Stimulated activated CD4-positive, alpha-beta T cell treated with anti-CD3 and anti-CD28 coated beads, Interleukin-2, amount 100 ng/mL, for 24 hours (primary cell): Measurements from ENCODE around the gene NYNRIN.
"Not testable (repeated sequence)": the region's sequence is repeated elsewhere in the genome, so short reads cannot be mapped to it uniquely, and the experiment has no call there.

Source experiments
- DNase-seq, 2 donors: peaks; one replicate each; pipeline ENCODE4 v3.0.0-alpha.2; 2020

NYNRIN gene

DNA sequence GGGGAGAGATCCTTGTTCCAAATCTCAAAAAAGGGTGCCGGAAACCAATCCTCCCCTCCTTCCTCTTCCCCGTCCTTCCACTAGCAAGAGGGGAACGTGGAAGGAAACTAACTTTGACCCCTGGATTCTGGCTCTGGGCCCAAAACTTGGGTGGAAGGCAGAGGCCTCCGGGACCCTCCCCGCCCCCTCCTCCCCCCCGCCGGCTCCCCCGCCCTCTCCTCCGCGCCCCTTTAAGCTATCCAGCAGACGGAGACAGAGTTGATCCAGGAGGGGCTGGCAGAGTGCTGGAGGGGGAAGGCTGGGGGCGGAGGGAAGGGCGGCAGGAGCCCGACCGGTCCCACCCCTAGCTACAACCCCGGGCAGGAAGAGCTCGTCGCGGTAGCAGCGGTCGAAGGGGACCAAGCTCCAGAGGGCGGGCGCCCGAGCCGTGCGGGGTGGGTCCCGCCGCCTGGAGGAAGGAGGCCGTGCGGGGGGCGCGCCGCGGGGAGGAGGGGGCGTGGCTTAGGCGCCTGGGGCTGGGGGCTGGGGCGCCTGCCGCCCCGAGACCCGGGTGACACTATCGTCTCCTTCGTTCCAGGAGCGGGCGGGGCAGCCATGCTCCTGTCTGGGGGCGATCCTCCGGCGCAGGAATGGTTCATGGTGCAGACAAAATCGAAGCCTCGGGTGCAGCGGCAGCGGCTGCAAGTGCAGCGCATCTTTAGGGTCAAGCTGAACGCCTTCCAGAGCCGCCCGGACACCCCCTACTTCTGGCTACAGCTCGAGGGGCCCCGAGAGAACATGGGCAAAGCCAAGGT lies at the start of gene NYNRIN:
Gene NYNRIN (plus strand): TSS at position 351 of the 794 bp plus-strand sequence. CDS start 244 bp downstream, at position 595.
- peak; percentile 29 to 34 for DNase-seq

DNA sequence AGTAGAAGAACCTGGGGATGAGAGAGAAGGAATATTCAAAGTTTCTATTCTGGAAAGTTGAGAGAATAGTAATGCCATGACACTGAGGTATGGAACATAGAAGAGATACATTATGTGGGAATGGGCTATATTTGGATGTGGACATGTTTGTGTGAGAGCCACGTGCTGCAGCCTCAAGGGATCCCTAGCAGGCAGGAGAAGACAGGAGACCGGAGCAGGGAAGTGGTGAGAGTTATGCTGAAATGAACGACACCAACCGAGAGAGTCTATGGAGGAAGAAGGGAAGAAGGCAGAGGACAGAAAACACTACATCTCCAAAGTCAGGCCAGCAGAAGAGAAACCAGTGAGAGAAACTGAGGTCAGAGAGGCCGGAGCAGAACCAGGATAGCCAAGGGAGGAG lies 49.1 kb upstream of the NYNRIN start:
- DNase-seq, result no peak

DNA sequence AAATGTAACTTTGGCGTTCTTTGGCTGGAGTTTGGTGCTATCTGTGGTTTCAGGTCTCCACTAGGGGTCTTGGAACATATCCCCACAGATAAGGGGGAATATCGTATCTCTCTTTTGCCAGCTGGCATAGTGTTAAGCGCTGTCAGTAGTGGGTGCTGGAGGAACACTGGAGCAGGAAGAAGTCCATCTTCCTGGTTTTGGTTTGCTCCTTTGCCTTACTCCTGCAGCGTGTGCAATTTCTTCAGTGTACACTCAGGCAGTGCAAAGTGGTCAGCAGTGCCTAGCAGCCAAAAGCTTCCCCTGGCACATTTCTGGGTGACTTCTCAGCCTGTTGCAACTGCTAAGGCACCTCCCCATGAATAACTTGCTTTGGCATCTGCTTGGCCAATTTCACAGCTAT lies 47.3 kb upstream of the NYNRIN start:
- no peak for DNase-seq

DNA sequence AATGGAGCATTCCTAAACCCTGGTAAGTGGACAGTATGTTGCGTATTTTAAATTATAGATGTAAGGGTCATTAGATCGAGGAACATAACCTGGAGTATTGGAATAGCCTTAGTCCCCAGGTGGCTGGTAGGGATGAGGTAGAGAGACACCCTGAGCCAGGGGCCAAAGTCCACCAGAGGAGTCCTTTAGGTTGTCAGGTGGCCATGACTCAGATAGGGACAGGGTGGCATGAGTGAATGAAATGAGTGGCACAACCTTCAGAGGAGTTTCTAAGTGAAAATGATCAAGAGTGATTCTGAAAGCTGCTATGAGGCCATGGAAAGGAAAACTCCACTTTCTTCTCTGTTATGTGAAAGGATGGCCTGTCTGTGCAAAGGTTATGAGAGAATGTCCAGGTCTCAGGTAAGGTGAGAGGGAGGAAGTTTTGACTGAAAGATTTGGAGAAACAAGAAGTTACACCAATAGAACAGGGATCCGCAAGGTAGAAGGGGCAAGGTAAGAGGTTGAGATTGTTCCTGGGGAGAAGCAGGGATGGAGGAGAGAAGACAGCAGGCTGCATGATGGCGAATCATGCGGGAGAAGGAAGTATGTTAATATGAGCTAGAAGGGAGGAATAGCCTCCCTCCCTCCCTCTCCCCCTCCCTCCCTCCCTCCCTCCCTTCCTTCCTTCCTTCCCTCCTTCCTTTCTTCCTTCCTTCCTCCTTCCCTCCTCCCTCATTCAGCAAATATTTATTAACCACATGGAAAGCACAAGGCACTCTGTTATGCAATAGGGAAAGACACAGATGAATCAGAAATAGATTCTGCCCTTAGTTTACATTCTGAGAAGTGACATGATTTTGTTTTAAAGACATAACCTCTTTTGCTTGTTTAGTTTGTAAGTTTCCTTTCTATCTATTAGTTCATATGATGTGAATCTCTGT lies 45.0 kb upstream of the NYNRIN start:
- no peak for DNase-seq

DNA sequence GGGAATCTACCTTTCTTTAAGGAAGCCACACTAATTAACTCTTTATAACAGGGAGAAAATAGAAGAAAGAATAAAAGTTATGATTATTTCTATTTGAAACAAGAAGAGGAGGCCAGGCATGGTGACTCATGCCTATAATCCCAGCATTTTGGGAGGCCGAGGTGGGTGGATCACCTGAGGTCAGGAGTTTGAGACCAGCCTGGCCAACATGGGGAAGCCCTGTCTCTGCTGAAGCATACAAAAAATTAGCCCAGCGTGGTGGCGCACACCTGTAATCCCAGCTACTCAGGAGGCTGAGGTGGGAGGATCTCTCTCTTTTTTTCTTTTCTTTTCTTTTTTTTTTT lies 44.3 kb upstream of the NYNRIN start:
- DNase-seq, result not testable (repeated sequence)

DNA sequence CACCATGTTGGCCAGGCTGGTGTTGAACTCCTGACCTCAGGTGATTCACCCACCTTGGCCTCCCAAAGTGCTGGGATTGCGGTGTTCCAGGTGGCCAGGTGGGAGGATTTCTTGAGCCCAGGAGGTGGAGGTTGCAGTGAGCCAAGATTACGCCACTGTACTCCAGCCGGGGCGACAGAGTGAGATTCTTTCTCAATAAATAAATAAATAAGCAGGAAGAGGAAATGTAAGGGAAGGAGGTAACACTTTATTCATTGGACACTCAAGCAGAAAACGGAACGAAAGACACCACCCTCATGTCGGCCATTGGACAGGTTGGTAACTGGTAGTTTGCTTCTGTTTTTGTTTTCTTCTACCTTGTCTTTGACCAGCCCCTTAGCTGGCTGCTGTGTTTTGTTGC lies 43.8 kb upstream of the NYNRIN start:
- DNase-seq, result no peak

DNA sequence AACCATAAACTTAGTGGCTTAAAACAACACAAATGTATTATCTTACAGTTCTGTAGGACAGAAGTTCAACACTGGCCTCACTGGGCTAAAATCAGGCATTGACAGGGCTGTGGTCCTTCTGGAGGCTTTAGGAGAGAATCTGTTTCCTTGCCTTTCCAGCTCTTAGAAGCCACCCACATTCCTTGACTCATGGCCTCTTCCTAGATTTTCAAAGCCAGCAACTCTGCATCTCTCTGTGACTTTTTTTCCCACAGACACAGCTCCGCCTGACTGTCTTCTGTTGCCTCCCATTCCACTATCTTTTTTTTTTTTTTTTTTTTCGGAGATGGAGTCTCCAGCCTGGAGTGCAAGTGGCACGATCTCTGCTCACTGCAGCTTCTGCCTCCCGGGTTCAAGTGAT lies 42.6 kb upstream of the NYNRIN start:
- no peak for DNase-seq

DNA sequence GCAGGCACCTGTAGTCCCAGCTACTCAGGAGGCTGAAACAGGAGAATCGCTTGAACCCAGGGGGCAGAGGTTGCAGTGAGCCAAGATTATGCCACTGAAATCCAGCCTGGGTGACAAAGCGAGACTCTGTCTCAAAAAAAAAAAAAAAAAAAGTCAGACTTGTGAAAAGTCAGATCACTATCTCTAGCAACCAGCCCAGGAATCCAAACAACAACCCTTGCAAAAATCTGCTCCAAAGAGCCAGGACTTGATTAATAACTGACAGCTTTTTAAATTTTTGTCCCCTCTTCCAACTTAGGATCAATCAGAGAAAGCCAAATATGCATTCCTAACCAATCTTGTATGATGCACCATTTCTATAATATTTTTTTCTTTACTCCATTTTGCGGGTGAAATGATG lies 38.5 kb upstream of the NYNRIN start:
- DNase-seq, result no peak

DNA sequence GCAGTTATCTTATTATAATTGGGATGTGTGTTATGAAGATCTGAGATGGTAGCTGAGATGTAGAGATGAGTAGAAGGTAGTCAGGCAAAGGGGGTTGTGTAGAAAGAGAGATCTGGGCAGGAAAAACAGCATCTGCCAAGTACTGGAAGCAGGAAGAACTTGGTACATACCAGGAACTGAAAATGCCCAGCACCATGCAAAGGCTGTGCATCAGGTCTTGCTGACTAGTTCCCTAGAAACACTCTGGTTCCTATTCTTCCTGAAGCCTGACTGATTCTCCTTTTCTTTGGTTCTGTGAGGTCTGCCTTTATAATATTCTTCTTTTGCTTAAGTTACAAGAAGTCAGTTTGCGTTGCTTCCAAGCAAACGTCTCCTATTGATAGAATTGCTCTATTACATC lies 37.5 kb upstream of the NYNRIN start:
- no peak for DNase-seq

DNA sequence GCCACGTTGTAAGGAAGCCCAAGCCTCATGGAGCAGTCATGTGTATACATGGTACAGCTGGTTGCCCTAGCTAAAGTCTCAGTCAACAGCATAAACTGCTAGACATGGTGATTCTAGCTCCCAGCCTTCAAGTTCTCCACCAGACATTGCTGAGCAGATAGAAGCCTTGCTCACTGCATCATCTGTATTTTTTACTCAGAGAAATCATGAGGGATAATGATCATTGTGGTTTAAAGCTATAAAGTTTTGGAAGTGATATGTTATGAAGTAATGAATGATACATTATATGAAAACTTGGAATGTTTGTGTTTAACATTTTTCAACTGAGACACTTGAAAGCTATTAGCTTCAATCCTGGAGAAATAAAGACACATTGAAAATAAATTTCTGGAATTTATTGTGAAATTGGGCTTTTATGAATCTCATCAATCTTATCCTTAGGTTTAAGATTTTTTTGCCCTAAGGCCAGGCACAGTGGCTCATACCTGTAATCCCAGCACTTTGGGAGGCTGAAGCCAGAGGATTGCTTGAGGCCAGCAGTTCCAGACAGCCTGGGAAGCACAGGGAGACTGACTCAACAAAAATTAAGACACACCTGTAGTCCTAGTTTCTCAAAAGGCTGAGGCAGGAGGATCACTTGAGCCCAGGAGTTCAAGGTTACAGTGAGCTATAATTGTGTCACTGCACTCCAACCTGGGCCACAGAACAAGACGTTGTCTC lies 36.4 kb upstream of the NYNRIN start:
- no peak for DNase-seq

DNA sequence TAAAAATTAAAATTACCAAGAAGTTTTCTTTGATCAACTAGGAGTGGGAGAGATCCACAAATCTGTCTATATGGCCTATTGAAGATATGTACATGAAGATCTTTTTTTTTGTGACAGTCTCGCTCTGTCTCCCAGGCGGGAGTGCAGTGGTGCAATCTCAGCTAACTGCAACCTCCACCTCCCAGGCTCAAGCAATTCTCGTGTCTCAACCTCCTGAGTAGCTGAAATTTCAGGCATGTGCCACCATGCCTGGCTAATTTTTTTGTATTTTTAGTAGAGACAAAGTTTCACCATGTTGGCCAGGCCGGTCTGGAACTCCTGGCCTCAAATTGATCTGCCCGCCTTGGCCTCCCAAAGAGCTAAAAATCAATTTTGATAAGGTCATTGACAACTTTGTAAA lies 35.4 kb upstream of the NYNRIN start:
- DNase-seq, result no peak

DNA sequence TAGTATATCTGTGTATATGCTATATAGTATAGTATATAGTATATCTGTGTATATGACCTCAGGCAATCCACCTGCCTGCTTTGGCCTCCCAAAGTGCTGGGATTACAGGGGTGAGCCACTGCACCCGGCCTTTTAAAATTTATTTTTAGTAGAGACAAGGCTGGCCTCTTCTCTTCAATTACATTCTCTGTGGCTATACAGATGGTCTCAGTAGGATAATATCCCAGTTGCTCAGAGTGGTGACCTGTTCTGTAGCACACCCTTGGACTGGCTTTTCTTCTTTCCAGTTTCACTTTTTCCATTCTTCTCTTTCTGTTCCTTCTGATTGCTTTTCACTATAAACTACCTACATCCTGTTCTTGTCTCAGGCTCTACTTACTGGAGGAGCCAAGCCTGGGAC lies 34.0 kb upstream of the NYNRIN start:
- no peak for DNase-seq

DNA sequence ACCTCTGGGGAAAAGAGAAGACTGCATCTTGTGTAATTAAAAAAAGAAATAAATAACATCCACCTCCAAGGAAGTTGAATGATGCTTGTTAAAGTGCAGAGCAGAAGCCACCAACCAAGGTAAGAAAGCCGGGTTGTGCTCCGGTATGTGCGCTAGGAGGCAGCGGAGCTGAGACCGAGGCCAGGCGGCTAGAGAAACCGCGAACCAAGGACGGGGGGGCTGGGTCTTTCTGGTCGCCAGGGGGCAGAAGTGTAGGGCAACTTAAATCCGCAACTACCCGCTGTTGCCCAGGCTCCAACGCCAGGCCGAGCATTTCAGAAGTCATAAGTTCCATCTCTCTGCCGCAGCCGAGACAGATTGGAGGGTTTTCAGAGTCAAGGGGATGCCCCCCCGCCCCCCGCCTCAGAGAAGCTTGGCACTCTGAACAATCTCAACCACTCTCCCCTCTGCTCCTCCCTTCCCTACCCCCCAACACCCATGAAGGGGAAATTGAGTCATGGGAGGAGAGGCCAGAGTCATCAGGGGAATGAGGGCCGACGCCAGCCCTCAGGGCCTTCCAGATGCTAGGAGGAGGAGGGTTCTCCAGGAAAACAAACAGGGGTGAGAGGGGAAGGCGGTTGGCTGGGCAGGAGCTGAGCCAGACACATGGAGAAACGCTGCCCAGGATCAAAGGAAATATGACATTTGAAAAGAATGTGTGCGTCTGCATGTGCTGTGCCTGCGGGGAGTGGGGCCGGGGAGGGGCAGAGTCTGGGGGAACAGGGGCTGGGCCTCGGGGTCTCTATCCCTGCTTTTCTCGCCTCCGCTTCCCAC lies 33.0 kb upstream of the NYNRIN start:
- peak; percentile 56 to 76 for DNase-seq

DNA sequence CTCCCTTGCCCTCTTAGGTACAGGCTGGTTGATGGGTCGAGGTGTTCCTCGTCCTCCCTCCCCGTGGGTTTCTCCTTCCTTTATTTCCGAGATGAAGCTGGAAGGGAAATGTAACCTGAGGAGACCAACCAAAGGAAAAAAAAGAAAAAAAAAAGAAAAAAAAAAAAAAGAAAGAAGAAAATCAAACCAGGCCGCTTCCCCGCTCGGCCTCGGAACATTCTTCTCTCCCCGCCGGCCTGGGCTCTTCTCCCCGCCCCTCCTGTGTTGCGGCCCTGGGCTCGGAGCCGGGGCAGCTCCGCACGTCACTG lies 32.4 kb upstream of the NYNRIN start:
- no peak for DNase-seq

DNA sequence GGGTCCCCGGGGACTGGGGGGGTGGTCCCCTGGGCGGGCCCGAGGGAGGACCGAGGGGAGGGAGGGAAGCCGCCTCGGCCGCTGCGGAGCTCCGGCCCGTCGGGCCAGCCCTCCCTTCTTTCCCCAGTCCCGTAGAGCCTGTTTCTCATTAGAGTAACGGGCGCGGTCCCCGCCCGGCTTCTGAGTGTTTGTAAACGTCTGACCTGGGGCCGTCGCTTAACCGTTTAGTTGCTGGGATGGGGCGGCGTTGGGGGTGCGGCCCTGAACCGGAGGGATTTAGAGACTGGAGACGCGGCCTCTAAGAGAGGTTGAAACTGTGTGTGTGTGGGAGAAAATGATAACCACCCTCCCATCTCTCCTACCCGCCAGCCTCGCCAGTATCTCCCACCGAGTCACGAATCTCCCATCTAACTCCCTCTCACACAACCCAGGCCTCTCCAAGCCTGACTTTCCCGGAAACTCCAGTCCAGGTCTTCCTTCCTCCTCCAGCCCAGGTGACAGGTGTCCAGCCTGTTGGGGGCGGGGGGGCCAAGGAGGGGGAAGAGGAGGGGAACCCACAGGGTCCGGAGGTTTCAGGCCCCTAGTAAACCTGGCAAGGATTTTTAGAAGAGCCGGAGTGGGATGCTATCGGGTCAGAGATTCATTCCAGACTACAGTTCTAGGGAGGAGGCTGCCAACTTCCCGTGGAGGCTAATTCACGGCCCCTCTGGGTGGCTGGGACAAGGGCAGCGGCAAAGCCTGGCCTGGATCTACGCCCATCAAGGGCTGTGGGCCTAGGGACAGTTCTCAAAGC lies 31.9 kb upstream of the NYNRIN start:
- peak; percentile 29 to 45 for DNase-seq

DNA sequence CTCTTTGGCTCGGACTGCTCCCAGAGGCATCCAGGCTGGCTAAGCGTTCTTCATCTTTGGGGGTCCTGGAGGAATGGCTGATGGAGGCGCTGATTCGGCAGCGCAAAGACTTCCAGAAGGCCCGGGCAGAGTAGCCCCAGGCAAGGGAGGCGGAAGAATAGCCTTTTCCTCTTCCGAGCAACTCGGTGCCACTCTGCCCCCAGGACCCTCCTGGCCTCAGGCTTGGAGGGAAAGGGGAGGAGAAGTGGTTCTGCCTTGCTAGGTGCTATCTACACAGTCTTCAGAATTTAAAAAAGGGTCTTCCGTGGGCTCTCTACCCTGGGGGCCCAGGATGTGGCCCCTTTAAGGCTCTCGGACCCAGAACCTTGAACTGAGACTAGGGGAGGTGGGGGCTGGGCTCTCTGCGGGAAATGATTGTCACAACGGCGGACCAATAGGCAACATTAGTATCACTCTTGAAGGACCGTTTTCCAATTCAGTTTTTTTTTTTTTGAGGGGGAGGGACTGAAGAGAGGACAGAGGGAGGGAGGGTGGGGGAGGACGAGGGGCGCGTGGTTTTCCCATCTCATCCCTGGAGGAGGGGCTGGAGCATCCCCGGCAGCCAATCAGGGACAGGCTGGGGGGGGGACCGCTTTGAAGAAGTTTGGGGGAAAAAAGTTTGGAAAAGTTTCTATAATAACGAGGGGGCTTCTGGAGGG lies 31.1 kb upstream of the NYNRIN start, which contains the start of gene NFATC4:
Gene NFATC4 (plus strand): TSS at position 671 of the 698 bp plus-strand sequence. CDS start 157 bp downstream, outside the sequence.
- DNase-seq, result peak in 1 of 2 donors; percentile 27

DNA sequence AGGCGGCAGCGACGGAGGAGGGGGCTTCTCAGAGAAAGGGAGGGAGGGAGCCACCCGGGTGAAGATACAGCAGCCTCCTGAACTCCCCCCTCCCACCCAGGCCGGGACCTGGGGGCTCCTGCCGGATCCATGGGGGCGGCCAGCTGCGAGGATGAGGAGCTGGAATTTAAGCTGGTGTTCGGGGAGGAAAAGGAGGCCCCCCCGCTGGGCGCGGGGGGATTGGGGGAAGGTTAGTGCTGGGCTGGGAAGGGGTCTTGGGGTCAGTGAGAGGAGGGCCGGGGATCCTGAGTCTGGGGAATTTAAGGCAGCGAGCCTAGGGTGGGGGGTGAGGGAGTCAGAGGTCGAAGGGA lies 30.6 kb upstream of the NYNRIN start:
- no peak for DNase-seq

DNA sequence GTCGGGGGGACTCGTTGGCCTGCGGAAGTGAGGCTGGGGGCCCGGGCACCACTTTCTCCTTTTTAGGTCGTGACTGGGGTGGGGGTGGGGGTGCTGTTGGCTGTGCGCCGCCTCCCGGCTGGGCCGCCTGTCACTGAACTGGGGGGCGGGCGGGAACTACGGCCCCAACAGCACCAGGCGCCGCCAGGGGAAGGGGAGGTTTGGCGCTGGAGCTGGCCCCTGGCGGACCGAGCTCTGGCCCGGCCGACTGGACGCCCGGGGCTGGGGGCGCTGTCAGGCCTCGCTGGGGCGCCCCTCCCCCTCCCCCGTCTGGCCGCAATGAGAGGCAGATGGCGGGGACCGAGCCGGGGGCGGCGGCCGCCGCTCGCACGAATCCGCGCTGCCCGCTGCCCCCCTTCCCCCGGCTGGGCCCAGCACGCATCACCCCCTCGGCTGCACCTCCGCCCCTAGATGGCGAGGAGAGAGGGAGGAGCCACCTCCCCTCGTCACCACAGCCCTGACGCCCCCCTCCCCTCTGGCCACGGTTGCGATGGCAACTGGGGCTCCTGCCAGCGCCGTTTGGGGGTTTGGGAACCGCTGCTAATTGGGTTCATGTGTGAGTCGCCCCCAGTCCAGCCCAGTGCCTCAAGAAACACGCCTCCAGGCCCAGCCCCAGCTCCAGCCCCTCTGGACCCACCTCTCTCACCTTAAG lies 30.1 kb upstream of the NYNRIN start:
- DNase-seq, result peak in 1 of 2 donors; percentile 15

DNA sequence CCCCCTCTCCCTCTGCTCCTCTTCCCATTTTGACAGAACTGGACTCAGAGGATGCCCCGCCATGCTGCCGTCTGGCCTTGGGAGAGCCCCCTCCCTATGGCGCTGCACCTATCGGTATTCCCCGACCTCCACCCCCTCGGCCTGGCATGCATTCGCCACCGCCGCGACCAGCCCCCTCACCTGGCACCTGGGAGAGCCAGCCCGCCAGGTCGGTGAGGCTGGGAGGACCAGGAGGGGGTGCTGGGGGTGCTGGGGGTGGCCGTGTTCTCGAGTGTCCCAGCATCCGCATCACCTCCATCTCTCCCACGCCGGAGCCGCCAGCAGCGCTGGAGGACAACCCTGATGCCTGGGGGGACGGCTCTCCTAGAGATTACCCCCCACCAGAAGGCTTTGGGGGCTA lies 29.3 kb upstream of the NYNRIN start:
- DNase-seq, result no peak

DNA sequence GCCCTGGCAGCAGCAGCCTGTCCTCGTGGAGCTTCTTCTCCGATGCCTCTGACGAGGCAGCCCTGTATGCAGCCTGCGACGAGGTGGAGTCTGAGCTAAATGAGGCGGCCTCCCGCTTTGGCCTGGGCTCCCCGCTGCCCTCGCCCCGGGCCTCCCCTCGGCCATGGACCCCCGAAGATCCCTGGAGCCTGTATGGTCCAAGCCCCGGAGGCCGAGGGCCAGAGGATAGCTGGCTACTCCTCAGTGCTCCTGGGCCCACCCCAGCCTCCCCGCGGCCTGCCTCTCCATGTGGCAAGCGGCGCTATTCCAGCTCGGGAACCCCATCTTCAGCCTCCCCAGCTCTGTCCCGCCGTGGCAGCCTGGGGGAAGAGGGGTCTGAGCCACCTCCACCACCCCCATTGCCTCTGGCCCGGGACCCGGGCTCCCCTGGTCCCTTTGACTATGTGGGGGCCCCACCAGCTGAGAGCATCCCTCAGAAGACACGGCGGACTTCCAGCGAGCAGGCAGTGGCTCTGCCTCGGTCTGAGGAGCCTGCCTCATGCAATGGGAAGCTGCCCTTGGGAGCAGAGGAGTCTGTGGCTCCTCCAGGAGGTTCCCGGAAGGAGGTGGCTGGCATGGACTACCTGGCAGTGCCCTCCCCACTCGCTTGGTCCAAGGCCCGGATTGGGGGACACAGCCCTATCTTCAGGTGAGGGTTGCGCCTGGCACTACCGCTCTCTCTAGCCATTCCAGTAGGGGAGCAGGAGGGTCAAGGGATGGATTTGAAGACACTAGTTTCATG lies 28.7 kb upstream of the NYNRIN start:
- no peak for DNase-seq
